Body of pancreas (tissue), 4 donors: ENCODE measurements around the gene AURKB.

Experiments used
- CTCF ChIP-seq, 7 experiments: fragments of 450-650 bp in 4 of 7; fragments of 200-600 bp in 3 of 7; sonication (generic) in 3 of 7; IDR thresholded peaks; one replicate each; pipeline ENCODE4 v1.5.1; 2016 to 2019; ENCODE audit warnings: antibody characterized with exemption in 7 of 7
- POLR2A ChIP-seq, 3 donors: fragments of 450-650 bp; IDR thresholded peaks; one replicate each; pipeline ENCODE4 v1.6.1; 2016; ENCODE audit warnings: antibody characterized with exemption in 3 of 3, mild to moderate bottlenecking in 2 of 3

- TF ChIP-seq CTCF (IDR thresholded peaks at IDR 0.05) = no peak
- TF ChIP-seq POLR2A (IDR thresholded peaks at IDR 0.05) = peak; percentile 20 to 89 (median 80)
These were observed 24.6 kb downstream of the AURKB start for GRCh38 chr17:8185582-8186445.
